Mucosa of gallbladder (tissue), 1 donor: ENCODE data around the gene AHSP. TPM values are rescaled to one million over a fixed set of nuclear protein-coding genes. Genes with fewer than 3 reads are reported as not detected.
"Not testable (repeated sequence)": the region's sequence is repeated elsewhere in the genome, so short reads cannot be mapped to it uniquely, and the experiment has no call there.

ENCODE experiments used
- DNase-seq: peaks from one replicate; pipeline ENCODE4 v3.0.0-alpha.2; 2020; ENCODE audit warnings: low spot score
- total RNA-seq: library from RNA; stranded (reverse); gene quantifications from one replicate; pipeline ENCODE4 v1.2.1, GENCODE V29; 2021
- donor health status: DM: no; HTN: no; CAD: no.

AHSP gene
- total RNA-seq, 1 donor from 2014 or later, result not detected

DNA sequence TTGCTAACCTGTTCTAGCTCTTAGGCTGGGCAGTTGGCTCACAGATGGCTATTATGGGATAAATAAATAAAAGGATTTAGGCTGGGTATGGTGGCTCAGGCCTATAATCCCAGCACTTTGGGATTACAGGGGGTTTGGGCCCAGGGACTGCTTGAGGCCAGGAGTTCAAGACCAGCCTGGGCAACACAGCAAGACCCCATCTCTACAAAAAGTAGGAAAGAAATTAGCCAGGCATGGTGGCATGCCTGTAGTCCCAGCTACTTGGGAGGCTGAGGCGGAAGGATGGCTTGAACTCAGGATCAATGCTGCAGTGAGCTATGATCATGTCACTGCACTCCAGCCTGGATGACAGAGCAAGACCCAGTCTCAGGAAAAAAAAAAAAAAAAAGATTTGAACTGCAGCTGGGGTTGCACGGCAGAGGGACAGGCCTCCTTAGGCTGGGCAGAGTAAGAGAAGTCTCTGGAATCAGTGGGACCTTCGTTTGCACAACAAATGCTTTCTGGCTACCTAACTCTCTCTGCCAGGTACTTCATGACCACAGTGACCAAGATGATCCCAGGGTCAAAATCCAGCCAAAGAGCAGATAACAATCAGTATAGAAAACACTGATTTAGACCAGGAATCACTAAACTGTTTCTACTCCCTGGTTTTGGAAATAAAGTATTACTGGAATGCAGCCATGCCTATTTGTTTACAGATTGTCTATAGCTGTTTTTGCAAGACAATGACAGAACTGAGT is 26.3 kb upstream of the AHSP start:
- DNase-seq, result no peak

DNA sequence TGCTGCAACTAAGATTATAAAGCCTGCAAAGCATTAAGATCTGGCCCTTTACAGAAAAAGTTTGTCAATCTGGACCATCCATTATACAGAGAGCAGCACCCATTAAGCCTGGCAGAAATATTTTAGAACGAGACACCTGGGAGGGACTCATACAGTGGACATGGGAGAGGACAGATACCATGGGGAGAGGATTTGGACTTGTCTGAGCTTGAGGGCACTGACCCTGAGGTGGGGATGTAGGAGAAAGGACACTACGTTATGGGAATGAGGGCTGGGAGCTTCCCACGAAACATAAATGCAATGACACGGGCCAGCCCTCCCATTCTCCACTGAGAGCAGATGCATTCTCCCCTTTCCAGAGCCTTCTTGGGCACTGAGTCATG is 25.7 kb upstream of the AHSP start:
- no peak for DNase-seq

DNA sequence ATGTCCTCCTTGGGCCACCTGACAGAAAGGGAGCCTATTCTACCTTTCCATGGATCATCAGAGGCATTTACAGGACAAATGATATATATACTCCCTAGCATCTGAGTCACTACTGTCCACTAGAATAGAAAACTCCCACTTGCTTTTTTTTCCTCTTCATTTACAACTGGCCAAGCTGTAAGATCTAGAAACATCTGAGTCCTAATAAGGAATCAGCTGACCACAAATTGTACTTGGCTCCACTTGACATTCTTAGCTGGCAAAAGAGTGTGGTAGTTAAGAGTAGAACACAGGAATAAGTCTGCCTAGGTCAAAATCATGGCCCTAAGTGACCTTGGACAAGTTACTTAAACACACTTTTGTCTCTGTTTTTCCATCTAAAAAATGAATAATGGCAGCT is 24.7 kb upstream of the AHSP start:
- DNase-seq, result no peak

DNA sequence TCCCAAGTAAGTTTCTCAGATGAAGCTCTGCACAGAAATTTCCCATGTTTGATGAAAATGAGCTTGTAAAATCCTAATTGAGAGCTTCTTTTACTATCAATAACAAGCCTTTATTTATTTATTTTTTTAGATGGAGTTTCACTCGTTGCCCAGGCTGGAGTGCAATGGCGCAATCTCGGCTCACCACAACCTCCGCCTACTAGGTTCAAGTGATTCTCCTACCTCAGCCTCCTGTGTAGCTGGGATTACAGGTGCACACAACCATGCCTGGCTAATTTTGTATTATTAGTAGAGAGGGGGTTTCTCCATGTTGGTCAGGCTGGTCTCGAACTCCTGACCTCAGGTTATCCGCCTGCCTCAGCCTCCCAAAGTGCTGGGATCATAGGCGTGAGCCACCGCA is 24.1 kb upstream of the AHSP start:
- DNase-seq, result not testable (repeated sequence)

DNA sequence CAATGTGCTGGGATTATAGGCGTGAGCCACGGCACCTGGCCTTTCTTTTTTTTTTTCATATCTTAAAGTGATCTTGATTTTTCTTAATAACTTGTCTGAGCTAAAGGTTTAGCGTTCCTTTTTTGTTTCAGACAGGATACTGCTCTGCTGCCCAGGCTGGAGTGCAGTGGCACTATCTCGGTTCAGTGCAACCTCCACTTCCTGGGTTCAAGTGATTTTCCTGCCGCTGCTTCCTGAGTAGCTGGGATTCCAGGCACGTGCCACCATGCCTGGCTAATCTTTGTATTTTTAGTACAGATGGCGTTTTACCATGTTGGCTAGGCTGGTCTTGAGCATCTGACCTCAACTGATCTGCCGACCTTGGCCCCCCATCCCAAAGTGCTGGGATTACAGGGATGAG is 23.5 kb upstream of the AHSP start:
- no peak for DNase-seq

DNA sequence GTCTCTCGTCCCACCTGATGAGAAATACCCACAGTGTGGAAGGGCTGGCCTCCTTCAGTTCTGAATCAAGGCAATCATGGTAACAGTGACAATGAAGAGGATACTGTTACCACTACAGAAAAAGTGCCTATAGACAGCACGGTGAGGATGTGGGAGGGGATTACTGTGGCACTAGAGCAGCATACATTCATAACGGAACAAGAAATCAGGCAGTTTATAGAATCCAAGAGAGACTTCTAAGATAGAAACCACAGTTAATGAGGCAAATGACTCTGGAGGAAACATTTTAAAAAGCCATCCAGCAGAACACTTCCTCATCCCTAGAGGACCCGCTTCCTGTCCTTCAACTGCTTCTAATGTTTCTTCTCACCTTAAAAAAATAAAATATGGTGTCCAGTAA is 22.2 kb upstream of the AHSP start:
- no peak for DNase-seq

DNA sequence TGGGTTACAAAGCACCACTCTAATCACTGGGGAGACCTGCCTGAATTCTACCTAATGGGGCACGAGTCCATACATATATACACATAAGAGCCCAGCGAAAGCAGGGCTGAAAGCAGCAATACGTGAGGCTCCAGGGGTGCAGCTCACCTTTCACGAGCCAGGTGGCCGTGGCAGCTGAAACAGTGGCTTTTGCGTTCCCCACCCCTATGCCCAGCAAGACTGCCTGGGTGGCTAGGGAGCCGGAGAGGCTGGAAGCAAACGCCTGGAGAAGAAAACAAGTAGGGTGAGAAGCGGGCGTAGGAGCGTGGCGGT is 20.1 kb upstream of the AHSP start:
- no peak for DNase-seq

DNA sequence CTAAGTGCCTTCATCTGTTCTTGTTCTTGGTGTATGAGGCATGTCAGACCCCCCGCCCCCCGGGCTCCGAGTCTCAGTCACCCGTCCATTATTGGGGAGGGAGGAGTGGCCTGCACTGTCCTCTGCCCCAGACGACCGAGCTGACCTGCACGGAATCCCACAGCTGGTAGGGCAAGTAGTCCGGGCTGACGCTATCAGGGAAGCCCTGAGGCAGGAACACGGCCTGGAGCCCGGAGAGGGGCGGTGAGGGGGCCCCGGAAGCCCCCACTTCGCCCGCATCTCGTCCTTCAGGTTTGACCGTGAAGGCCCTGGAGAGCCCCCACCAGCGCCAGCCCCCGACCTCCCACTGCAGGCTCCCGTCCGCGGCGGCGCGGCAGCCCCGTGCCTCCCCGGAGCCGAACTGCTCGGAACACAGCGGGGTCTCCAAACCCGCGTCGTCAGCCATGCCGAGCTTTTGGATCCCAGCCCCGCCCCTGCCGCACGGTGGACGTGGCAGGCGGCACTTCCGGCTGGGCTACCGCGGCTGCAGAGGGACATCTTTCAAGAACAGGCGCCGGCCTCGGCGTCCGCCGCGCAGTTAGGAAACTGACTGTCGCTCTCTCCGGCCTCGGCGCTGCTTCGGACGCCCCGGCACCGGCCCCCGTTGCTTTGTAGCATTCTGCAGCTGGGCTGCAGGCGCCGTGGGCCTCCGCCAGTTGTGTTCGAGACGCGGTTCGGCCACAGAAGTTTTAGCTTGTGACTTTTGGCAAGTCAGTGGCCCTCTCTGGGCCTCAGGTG is 19.6 kb upstream of the AHSP start, which contains the start of gene RUSF1:
Gene RUSF1 (minus strand): TSS at position 463 of the 777 bp plus-strand sequence. CDS start 18 bp downstream, at position 445.
- peak; percentile 92 for DNase-seq

DNA sequence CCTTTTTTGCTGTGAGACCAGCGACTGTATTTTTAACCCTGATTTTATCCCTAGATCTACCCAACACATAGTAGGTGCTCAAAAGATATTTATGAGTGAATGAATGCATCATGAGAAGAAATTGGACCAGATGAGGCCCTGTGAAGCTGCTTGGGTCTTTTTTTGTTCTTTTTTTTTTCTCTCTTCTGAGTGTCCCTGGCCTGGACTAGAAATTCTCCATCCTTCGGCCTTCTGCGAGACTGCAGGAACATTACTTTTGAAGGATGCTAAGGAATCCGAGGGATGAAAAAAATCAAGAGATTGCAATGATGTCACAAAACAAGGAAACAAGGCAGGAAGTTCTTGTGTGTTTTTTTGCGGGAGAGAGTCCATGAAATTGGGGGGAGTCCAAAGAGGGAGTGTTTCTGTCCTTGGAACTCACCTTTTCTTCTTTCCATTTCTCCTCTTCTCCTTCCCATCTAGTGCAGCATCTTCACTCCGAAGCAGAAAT is 18.9 kb upstream of the AHSP start:
- no peak for DNase-seq

DNA sequence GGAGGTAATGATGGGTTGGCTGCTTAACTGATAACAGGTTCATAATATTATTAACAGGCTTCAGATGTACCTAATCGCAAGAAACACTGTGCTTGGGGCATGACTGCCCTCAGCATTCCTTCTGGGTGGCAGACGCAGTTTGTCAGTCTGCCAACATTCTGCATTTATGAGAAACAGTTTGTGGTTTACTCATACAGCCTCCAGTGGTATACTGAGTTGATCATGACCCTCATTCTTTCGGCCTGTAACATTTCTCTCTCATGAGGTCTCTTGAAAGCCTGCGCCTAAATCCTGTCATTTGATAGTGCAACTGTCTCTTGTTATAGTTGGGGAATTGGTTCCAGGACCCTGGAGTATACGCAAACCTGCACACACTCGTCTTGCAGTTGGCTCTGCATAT is 14.6 kb upstream of the AHSP start:
- no peak for DNase-seq

DNA sequence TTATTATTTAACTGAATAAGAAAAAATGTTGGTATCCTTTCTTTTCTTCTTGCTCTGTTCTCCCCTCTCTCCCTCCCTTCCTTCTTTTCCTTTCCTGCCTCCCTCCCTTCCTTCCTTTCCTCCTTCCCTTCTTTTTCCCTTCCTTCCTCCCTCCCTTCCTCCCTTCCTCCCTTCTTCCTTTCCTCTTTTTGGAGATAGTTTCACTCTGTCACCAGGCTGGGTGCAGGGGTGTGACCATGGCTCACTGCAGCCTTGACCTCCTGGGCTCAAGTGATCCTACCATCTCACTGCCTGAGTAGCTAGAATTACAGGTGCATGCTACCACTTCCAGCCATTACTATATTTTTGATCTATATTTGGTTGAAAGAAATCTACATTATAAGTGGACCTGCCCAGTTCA is 13.8 kb upstream of the AHSP start:
- DNase-seq, result no peak

DNA sequence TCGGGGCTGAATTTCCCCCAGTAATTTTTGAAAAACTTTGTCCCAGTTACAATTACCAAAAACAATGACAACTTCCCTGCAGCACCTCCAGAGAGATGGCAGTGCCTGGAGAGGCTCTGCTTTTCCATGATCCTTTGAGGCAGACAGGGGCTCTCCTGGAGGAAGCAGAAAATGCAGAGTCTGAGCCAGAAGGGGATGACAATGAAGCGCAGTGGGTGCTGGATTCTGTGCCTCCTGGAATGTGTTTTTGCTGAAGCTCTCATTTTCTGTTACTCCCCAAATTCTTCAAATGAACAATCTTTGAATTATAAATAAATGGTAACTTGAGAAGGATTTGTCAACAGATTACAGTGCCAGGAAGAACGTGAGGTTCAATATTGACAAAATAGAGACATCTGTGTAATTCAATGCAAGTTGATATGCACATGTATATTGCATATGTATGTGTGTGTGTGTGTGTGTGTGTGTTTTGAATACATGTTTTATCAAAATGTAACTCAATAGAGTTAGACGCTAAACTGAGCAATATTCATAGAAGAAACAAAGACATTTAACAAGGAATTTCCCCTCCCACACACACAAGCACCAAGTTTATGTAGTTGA is 9.8 kb upstream of the AHSP start:
- DNase-seq, result no peak

DNA sequence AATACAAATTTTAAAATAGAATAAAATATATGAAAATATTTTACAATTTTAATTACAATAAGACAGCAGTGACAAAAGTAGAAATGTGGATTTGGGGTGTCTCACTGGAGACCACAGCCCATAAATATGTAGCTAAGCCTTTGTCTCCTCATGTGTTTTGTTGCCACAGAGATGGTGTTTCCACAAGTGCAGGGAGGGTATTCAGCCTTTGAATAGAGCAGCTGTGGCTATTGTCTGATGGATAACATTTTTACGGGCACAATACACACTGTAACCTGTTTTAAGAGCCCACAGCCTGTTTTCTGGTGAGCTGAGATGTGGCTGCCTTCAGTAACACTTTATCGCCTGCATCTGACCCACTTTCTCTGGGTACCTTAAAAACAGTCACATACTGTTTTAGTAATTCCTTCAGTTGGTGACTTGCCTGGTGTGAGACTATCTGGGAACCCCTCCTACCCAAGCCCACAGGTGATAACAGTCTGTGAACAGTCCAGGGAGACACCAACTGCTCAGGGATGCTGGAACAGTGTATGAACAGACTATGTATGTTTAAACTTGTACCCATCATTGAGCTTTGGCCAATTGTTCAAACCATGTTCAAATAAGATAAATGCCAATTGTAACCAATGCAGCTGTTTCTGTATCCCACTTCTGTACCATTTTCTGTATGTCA is 7.8 kb upstream of the AHSP start:
- no peak for DNase-seq

DNA sequence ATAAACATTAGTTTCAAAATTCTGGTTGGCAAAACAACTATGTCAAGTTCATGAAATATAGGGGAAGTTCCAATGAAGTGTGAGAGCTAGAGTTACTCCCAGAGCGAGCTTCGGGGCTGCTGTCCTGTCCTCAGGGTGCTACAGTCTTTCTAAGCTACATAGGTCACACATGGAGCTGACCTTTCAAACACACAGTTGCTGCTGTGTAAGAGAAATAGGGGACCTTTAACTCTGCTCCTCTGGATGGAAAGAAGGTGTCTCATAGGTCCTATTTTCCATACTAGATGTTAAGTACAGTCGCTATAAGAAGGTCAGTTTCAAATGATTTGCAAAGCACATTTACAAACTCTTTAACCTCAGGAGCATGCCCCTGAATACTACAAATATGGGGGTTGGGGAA is 6.3 kb upstream of the AHSP start:
- DNase-seq, result no peak

DNA sequence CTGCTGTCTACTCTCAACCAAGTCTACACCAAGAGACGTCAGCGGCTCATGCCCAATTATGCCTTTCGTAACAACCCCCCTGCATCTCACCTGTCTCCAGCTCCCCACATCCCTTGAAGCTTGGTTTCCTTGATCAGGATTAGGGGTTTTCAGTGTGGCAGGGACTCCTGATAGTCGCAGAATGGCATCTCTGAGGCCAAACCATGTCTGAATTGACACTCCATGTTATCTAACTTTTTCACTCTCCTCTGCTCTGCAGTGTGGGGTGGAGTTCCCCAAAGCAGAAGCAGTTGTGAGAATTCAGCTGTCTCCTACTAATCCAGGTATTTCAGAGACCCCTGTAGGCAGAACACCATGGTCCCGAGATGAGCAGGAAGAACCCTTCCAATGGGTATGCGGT is 5.6 kb upstream of the AHSP start:
- no peak for DNase-seq

DNA sequence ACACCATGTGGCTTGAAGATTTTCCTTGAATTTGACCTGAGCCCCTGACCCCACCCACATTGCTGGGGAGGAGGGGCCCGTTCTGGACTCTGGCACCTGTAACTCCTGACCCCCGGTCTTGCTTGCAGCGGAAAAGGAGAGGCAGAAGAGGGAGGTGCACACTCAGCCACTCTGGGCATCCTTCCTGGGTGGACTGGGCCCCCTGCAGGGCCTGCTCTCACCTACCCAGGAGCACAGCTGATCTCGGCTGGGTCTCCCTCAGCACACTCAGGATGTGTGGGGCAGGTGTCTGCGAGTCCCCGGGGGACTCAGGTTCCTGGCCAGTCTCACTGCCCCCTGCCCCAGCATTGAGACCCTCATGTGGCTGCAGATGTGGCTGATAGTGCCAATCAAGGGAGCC is 3.9 kb upstream of the AHSP start:
- not testable (repeated sequence) for DNase-seq

DNA sequence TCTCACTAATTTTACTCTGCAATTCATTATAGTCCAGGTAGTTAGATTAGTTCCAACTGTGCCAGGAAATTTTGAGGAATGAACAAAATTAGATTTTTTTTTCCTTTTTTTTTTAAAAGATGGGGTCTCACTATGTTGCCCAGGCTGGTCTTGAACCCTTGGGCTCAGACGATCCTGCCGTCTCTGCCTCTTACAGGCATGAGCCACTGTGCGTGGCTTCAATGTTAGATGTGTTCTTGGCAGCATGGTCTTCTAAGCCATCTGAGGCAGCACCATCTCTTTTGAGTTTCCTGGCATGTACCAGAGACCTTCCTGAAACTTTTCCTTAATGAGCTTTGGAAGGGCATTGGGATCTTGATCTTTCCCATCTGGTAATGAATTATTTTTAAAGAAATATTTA is 2.6 kb upstream of the AHSP start:
- DNase-seq, result no peak

DNA sequence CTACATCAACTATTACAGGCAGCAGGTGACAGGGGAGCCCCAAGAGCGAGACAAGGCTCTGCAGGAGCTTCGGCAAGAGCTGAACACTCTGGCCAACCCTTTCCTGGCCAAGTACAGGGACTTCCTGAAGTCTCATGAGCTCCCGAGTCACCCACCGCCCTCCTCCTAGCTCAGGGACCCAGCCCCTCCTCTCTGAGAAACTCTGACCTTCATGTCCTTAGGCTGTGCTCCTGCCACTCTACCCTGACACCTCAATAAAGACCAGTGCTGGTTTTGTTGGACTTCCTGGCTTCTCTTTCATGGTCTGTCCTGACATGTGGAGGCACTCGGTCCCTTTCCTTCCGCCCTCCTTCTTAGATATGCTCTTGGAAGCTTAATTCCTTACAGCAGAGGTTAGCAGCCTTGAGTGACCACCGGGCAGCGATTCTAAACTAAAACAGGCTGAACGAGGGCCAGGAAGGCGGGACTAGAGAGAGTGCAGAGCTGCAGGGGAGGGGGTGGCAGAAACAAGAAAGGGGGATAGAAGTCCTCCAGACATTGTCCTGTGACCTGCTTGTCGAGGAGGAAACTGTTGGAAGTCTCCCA is 915 bp downstream of the AHSP start:
- no peak for DNase-seq

DNA sequence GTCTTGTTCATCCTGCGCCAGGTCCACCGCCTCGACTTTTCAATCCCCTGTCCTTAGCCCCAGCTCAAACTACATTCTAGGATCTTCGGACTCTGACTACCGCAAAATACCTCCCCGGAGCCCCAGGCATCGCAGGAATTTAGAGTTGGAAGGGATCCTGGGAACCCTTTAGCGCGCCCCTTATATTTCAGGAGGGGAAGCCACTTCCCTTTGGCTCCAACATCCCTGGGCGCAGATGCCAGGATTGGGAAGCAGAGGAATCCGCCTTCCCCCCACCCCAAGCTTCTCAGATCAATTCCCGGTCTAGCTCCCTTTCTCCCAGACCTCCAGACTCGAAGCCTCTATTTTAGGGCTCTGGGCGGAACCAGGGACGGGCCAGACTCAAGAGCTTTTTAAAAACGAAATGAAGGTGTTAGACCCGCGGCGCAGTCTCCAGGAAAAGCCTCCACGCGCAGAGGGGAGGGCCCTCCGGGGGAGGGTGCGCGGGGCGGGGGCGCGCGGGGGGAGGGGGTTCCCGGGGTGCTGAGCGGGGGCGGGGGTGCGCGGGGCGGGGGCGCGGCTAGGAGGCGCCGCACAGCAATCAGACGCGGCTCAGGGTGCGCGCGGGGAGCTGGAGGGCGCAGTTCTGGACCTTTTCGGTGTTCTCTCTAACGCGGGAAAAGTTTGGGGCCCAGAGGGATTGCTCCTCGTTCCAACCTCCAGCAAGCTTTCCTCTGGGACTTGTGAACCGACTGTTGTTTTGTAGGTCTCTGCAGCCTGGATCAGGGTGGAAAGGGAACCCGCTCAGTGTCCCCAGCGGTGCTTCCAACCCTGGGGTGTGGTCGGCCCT is 1.6 kb downstream of the AHSP start:
- DNase-seq, result no peak

DNA sequence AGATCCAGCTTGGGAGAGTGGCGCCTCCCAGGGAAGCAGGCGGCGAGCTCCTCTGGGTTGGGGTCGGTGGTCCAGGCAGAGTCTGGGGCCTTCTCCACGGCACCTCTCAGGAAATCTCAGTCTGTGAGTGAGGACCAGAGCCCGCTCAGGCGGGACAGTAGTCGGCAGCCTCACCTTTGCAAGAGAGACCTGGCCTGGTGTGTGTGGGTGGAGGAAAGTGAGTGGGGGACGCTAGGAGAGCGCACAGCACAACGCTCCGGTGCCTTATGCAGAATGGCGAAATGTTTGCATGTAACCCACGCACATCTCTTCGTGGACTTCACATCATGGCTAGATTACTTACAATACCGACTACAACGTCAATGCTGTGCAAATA is 2.2 kb downstream of the AHSP start:
- DNase-seq, result no peak

DNA sequence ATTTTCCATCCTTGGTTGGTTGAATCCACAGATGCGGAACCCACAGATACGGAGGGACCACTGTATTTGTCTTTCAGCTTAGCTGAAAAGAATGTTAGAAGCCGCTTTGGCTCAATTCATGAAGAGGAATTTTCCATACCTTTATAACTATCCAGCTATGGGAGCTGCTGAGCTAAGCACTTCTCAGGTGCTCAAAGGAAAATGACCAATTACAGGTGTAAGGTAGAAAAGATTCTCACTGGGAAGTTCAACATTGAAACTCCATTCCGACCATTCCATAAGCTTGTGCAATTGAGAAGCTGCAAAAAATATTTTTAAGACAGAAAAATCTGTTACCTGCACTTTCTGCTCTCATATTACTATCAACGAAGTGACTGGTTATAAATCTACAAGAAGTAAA is 2.7 kb downstream of the AHSP start:
- no peak for DNase-seq
